SK-N-SH (cell line): ENCODE results near the gene NOS1. TPM values are rescaled to one million over a fixed set of nuclear protein-coding genes. Genes with fewer than 3 reads are reported as not detected.

Experiments used
- CTCF ChIA-PET: fragments of 300-600, 350-600 bp; formaldehyde crosslinking; extraction: SDS; loops from one replicate; lab custom pipeline; 2021; lab: Yijun Ruan, JAX
- POLR2A ChIA-PET: fragments of 350-600 bp; sonication (Branson Sonifier 250); formaldehyde crosslinking; extraction: SDS; loops from one replicate; lab custom pipeline; 2020; ENCODE audit warnings: antibody characterized with exemption, inconsistent platforms; lab: Yijun Ruan, JAX
- DNase-seq: peaks from one replicate; pipeline ENCODE4 v3.0.0; 2012
- H2AFZ ChIP-seq: fragments of 200-600 bp; sonication (generic); 2 replicates; pipeline ENCODE4 v1.8.1; 2016; ENCODE audit warnings: antibody characterized with exemption, mild to moderate bottlenecking, low read depth
- H3F3A ChIP-seq: fragments of 200-600 bp; sonication (generic); replicated peaks from 2 replicates; pipeline ENCODE3; 2016; ENCODE audit warnings: antibody characterized with exemption, mild to moderate bottlenecking; ENCODE audit not compliant: insufficient read depth
- H3K27ac ChIP-seq, 2 experiments: fragments of 200-500 bp in 1 of 2; fragments of 200-600 bp in 1 of 2; sonication (Bioruptor generic) in 1 of 2; sonication (generic), shearing (Covaris generic) in 1 of 2; 2 replicates each; pipeline versions ENCODE4 v1.5.1 to v1.6.1; 2014 to 2016; ENCODE audit warnings: low read depth in 2 of 2, inconsistent platforms in 1 of 2, low read length in 1 of 2, mild to moderate bottlenecking in 1 of 2, mixed read lengths in 1 of 2
- H3K27me3 ChIP-seq: fragments of 200-600 bp; sonication (generic), shearing (Covaris generic); 2 replicates; pipeline ENCODE4 v1.6.1; 2016; ENCODE audit warnings: mixed run types; ENCODE audit not compliant: insufficient read depth
- H3K36me3 ChIP-seq, 2 experiments: fragments of 200-500 bp in 1 of 2; fragments of 200-600 bp in 1 of 2; sonication (Bioruptor generic) in 1 of 2; sonication (generic) in 1 of 2; replicated peaks in 1 of 2; 2 replicates each; pipeline versions ENCODE3 to v1.5.1; 2014 to 2016; ENCODE audit warnings: low read length in 1 of 2, mild to moderate bottlenecking in 1 of 2; ENCODE audit not compliant: insufficient read depth in 2 of 2, control insufficient read depth in 1 of 2
- H3K4me1 ChIP-seq, 2 experiments: fragments of 200-500 bp in 1 of 2; fragments of 200-600 bp in 1 of 2; sonication (Bioruptor generic) in 1 of 2; sonication (generic), shearing (Covaris generic) in 1 of 2; 2 replicates each; pipeline versions ENCODE4 v1.5.1 to v1.6.1; 2014 to 2016; ENCODE audit warnings: low read depth in 1 of 2, low read length in 1 of 2, mixed run types in 1 of 2; ENCODE audit not compliant: insufficient read depth in 2 of 2, control insufficient read depth in 1 of 2
- H3K4me2 ChIP-seq: fragments of 200-600 bp; sonication (generic), shearing (Covaris generic); 2 replicates; pipeline ENCODE4 v1.6.1; 2017; ENCODE audit warnings: mixed run types
- H3K4me3 ChIP-seq, 2 experiments: fragments of 200-500 bp in 1 of 2; fragments of 200-600 bp in 1 of 2; sonication (Bioruptor generic) in 1 of 2; sonication (generic), shearing (Covaris generic) in 1 of 2; 2 replicates each; pipeline versions ENCODE4 v1.5.1 to v1.8.1; 2014 to 2016; ENCODE audit warnings: low read depth in 2 of 2, inconsistent platforms in 1 of 2, low read length in 1 of 2, mild to moderate bottlenecking in 1 of 2, mixed read lengths in 1 of 2, moderate library complexity in 1 of 2
- H3K79me2 ChIP-seq: fragments of 200-600 bp; sonication (generic); 2 replicates; pipeline ENCODE4 v1.8.1; 2017; ENCODE audit warnings: mild to moderate bottlenecking; ENCODE audit not compliant: insufficient read depth
- H3K9ac ChIP-seq: fragments of 200-600 bp; sonication (generic); 2 replicates; pipeline ENCODE4 v1.6.1; 2017; ENCODE audit warnings: mixed run types
- H3K9me2 ChIP-seq: fragments of 200-600 bp; sonication (generic); 2 replicates; pipeline ENCODE4 v1.6.1; 2017; ENCODE audit warnings: mixed run types
- H3K9me3 ChIP-seq: fragments of 200-600 bp; sonication (generic); 2 replicates; pipeline ENCODE4 v1.6.1; 2017; ENCODE audit warnings: mixed run types, mild to moderate bottlenecking, moderate library complexity
- H4K20me1 ChIP-seq: fragments of 200-600 bp; sonication (generic); 2 replicates; pipeline ENCODE4 v1.6.1; 2017; ENCODE audit warnings: mild to moderate bottlenecking, mixed run types; ENCODE audit not compliant: insufficient read depth
- EP300 ChIP-seq, 2 experiments: IDR thresholded peaks; 2 replicates each; pipeline versions ENCODE4 v1.4.0 to v1.6.1; 2012; ENCODE audit warnings: borderline replicate concordance in 1 of 2, low read depth in 1 of 2, low read length in 1 of 2
- EZH2phosphoT487 ChIP-seq: fragments of 200-600 bp; sonication (generic); IDR thresholded peaks from 2 replicates; pipeline ENCODE4 v1.6.1; 2017; ENCODE audit warnings: low read depth, mixed run types, mild to moderate bottlenecking, antibody characterized with exemption, moderate library complexity, borderline replicate concordance
- FOXJ3 ChIP-seq: sonication (generic); formaldehyde crosslinking; IDR thresholded peaks from 2 replicates; pipeline ENCODE4 v1.5.1; 2020; ENCODE audit warnings: mild to moderate bottlenecking, missing genetic modification reagents
- FOXM1 ChIP-seq: IDR thresholded peaks from 2 replicates; pipeline ENCODE4 v1.4.0; 2012; ENCODE audit warnings: low read depth, mild to moderate bottlenecking
- GABPA ChIP-seq: IDR thresholded peaks from 2 replicates; pipeline ENCODE4 v1.4.0; 2012; ENCODE audit warnings: low read depth, mild to moderate bottlenecking
- GATA2 ChIP-seq: sonication (generic); formaldehyde crosslinking; IDR thresholded peaks from 2 replicates; pipeline ENCODE4 v1.5.0; 2020; ENCODE audit warnings: mild to moderate bottlenecking, missing genetic modification reagents
- JUND ChIP-seq: IDR thresholded peaks from 2 replicates; pipeline ENCODE4 v1.4.0; 2012
- MEF2A ChIP-seq: IDR thresholded peaks from 2 replicates; pipeline ENCODE4 v1.4.0; 2012; ENCODE audit warnings: low read depth, borderline replicate concordance
- MXI1 ChIP-seq: IDR thresholded peaks from 2 replicates; pipeline ENCODE4 v1.6.1; 2012; ENCODE audit warnings: mild to moderate bottlenecking, low read depth, low read length, improper control_type of control experiment
- NFIC ChIP-seq: IDR thresholded peaks from 2 replicates; pipeline ENCODE4 v1.4.0; 2012; ENCODE audit warnings: borderline replicate concordance
- NRF1 ChIP-seq: IDR thresholded peaks from 2 replicates; pipeline ENCODE4 v1.6.1; 2012; ENCODE audit warnings: low read depth, mild to moderate bottlenecking, low read length
- PBX3 ChIP-seq: IDR thresholded peaks from 2 replicates; pipeline ENCODE4; 2012
- RAD21 ChIP-seq: IDR thresholded peaks from 2 replicates; pipeline ENCODE4 v1.6.1; 2012; ENCODE audit warnings: mild to moderate bottlenecking, low read length
- RCOR1 ChIP-seq: fragments of 150-350 bp; IDR thresholded peaks from 2 replicates; pipeline ENCODE4 v1.6.1; 2017; ENCODE audit warnings: antibody characterized with exemption, low read length
- REST ChIP-seq: IDR thresholded peaks from 2 replicates; pipeline ENCODE4 v1.6.1; 2012; ENCODE audit warnings: mild to moderate bottlenecking, low read depth, low read length, moderate library complexity
- RFX5 ChIP-seq: IDR thresholded peaks from 2 replicates; pipeline ENCODE4 v1.6.1; 2012; ENCODE audit warnings: mild to moderate bottlenecking, improper control_type of control experiment, low read length
- SMC3 ChIP-seq: IDR thresholded peaks from 2 replicates; pipeline ENCODE4 v1.6.1; 2012; ENCODE audit warnings: low read depth, low read length, improper control_type of control experiment
- TCF12 ChIP-seq: IDR thresholded peaks from 2 replicates; pipeline ENCODE4 v1.4.0; 2012
- TEAD4 ChIP-seq: IDR thresholded peaks from 2 replicates; pipeline ENCODE4 v1.4.0; 2012; ENCODE audit warnings: mild to moderate bottlenecking, borderline replicate concordance; ENCODE audit not compliant: insufficient read depth
- USF1 ChIP-seq: IDR thresholded peaks from 2 replicates; pipeline ENCODE4 v1.4.0; 2012; ENCODE audit warnings: low read depth, borderline replicate concordance
- WGBS: methylation state at CpG from one replicate; pipeline ENCODE4 v1.1.6; 2017; ENCODE audit warnings: low lambda C conversion rate; 5-methylcytosine and 5-hydroxymethylcytosine counted together
- polyA plus RNA-seq, 3 experiments: library from polyadenylated mRNA; depleted of rRNA; stranded (reverse); fragments of >200 nt; gene quantifications; 2 replicates each; pipeline ENCODE4 v1.2.3, GENCODE V29; 2012
- TF ChIP-seq, protein P1 (sequence below): IDR thresholded peaks from 2 replicates; pipeline ENCODE4 v1.4.0; 2012; ENCODE audit warnings: low read depth, borderline replicate concordance

The NOS1 gene
- polyA plus RNA-seq, 1 of the 3 experiments (the other 2 are of a cell fraction): 0.02 TPM

DNA sequence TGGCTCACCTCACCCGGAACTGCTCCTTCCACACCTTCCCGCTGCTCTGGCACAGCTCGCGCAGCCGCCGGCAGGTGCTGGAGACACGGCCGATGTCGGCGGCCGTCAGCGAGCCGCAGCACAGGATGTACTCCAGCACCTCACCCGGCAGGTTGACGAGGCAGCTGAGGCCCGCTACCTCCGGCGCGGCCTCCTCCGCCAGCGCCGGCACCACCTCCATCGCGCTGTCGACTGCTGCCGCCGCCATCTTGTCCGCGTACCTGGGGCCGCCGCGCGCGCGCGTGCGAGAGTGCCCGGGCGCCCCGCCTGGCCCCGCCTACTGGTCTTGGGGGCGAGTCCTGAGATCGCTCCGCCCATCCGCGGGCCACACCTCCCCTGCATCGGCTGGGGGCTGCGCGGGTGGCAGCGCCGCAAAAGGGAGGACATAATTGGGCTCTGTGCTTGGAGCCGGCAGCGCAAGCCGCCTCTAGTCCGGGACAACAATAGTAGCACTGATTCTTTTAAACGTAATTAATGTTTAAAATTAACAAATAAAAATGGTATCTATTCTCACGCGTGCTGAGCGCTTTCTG lies 171.1 kb downstream of the NOS1 start, which contains the start of gene FBXO21 (continued):
- TF ChIP-seq PBX3 (no peak), NRF1 (peak; percentile 71), SMC3 (no peak), USF1 (no peak), TCF12 (no peak), FOXM1 (no peak), RCOR1 (no peak), RFX5 (no peak), FOXJ3 (CRISPR knock-in tag) (no peak)
- TF ChIP-seq, protein P1, sequence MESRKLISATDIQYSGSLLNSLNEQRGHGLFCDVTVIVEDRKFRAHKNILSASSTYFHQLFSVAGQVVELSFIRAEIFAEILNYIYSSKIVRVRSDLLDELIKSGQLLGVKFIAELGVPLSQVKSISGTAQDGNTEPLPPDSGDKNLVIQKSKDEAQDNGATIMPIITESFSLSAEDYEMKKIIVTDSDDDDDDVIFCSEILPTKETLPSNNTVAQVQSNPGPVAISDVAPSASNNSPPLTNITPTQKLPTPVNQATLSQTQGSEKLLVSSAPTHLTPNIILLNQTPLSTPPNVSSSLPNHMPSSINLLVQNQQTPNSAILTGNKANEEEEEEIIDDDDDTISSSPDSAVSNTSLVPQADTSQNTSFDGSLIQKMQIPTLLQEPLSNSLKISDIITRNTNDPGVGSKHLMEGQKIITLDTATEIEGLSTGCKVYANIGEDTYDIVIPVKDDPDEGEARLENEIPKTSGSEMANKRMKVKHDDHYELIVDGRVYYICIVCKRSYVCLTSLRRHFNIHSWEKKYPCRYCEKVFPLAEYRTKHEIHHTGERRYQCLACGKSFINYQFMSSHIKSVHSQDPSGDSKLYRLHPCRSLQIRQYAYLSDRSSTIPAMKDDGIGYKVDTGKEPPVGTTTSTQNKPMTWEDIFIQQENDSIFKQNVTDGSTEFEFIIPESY: no peak

- H3K27ac ChIP-seq: peak overlapping the region in 1 of 2 experiments; percentile 61; a peak in 1 of 4 replicates
- peaks cover 37% of the 10 kb centered on the region for H3K79me2 ChIP-seq
- no peaks in the 10 kb centered on the region for H3K9me2 ChIP-seq
- H3K9me3 ChIP-seq: no peaks in the 10 kb centered on the region
- no peaks in the 10 kb centered on the region for H3K27me3 ChIP-seq
- peaks cover 13 to 17% of the 10 kb centered on the region in 2 experiments for H3K36me3 ChIP-seq
- ChIA-PET POLR2A (interaction anchor here (1.1 kb wide), 1 partner anchor 9 kb away, joined by 4 read pairs; no protein-coding TSS in a partner anchor), CTCF (no interaction called here)
- H2AFZ ChIP-seq: peak overlapping the region; percentile 72
- peak; percentile 81 for DNase-seq
- WGBS: under 1% methylated on average over 13 of the region's 52 CpGs
- peaks cover 4 to 10% of the 10 kb centered on the region in 2 experiments; a peak in 3 of 4 replicates for H3K4me1 ChIP-seq
- H3K4me3 ChIP-seq: peak overlapping the region; percentile 70 to 78
- peak overlapping the region; percentile 69 for H3K9ac ChIP-seq
- H4K20me1 ChIP-seq: no peaks in the 10 kb centered on the region
- H3K4me2 ChIP-seq: peak overlapping the region; percentile 74
- H3F3A ChIP-seq: peaks cover 4% of the 10 kb centered on the region
- no peak for TF ChIP-seq GATA2 (CRISPR knock-in tag)
- TF ChIP-seq RCOR1: no peak
- no peak for TF ChIP-seq JUND
- no peak for TF ChIP-seq TEAD4
- TF ChIP-seq MXI1: no peak
- TF ChIP-seq PBX3: no peak
- no peak for TF ChIP-seq EP300 (IDR thresholded peaks at IDR 0.05; ENCODE audit: borderline replicate concordance in 1 of 2, low read depth in 1 of 2, low read length in 1 of 2)
- TF ChIP-seq RAD21: no peak
- TF ChIP-seq REST: no peak
- no peak for TF ChIP-seq MEF2A
- no peak for TF ChIP-seq NFIC
- no peak for TF ChIP-seq GABPA
- no peak for TF ChIP-seq EZH2phosphoT487
- TF ChIP-seq, protein P1: no peak
Measured at GRCh38 chr12:117189725-117190209, 171.7 kb downstream of the NOS1 start.
